Measurements from ENCODE around the gene FOXP4.

Gene FOXP4

DNA sequence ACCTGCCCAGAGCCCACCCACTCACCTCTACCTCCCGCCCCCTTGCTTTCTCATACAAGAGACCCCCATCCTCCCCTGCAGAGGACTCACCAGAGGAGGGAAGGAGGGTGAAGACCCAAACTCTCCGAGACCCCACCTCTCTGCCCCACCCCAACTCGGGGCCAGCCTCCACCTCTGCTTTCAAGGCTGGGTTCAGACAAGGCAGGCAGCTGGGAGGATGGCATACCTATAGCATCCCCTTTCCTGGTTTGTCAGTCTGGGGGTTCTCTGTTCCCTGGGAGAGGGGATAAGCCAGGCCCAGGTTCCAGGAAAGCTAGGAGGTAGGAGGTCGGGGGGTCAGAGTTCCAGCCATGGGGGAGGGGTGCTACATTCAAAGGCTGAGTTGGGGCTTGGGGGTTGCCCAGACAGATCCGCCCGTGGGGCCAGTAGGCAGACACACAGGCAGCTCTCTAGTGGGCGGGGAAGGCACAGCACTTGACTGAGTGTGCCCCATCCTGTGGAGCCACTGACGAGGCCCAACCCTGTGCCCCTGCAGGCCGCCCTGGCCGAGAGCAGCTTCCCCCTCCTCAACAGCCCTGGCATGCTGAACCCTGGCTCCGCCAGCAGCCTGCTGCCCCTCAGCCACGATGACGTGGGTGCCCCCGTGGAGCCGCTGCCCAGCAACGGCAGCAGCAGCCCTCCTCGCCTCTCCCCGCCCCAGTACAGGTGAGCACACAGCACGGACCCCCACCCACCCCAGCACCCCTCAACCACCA lies 51.2 kb downstream of the FOXP4 start:
- TF ChIP-seq, protein P1, sequence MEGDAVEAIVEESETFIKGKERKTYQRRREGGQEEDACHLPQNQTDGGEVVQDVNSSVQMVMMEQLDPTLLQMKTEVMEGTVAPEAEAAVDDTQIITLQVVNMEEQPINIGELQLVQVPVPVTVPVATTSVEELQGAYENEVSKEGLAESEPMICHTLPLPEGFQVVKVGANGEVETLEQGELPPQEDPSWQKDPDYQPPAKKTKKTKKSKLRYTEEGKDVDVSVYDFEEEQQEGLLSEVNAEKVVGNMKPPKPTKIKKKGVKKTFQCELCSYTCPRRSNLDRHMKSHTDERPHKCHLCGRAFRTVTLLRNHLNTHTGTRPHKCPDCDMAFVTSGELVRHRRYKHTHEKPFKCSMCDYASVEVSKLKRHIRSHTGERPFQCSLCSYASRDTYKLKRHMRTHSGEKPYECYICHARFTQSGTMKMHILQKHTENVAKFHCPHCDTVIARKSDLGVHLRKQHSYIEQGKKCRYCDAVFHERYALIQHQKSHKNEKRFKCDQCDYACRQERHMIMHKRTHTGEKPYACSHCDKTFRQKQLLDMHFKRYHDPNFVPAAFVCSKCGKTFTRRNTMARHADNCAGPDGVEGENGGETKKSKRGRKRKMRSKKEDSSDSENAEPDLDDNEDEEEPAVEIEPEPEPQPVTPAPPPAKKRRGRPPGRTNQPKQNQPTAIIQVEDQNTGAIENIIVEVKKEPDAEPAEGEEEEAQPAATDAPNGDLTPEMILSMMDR (IDR thresholded peaks at IDR 0.05; ENCODE audit: low read depth, low read length): no peak
- no peak for TF ChIP-seq EZH2phosphoT487 (IDR thresholded peaks at IDR 0.05; ENCODE audit: low read depth)
- H4K20me1 ChIP-seq (ENCODE audit: insufficient read depth, low read length): no peaks in the 10 kb centered on the region; the same call in 1 of the 2 replicates

DNA sequence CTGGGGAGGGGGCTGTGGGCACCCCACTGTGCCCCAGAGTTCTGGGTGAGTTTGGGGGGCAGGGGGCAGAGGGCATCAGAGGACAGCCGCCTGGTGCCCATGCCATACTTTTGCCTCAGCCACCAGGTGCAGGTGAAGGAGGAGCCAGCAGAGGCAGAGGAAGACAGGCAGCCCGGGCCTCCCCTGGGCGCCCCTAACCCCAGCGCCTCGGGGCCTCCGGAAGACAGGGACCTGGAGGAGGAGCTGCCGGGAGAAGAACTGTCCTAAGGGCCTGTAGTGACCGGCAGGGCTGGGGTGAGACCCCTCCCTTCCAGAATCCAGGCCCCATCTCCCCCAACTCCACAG lies 52.5 kb downstream of the FOXP4 start:
- H3K4me3 ChIP-seq (ENCODE audit: low read length): no peak overlapping the region
- no peak for TF ChIP-seq EZH2phosphoT487 (IDR thresholded peaks at IDR 0.05; ENCODE audit: low read depth)
- TF ChIP-seq, protein P1 (IDR thresholded peaks at IDR 0.05; ENCODE audit: low read depth, low read length): no peak
- H3K9ac ChIP-seq (ENCODE audit: low read length): no peak overlapping the region
- no peaks in the 10 kb centered on the region for H3K79me2 ChIP-seq (ENCODE audit: low read length)
- H3K36me3 ChIP-seq (replicated peaks; ENCODE audit: low read depth, low read length): peaks cover 13% of the 10 kb centered on the region
- no peak overlapping the region for H3K4me2 ChIP-seq (ENCODE audit: low read length)
- no peaks in the 10 kb centered on the region for H3K9me3 ChIP-seq (ENCODE audit: insufficient read depth, low read length)
- H4K20me1 ChIP-seq (ENCODE audit: insufficient read depth, low read length): no peaks in the 10 kb centered on the region
- H3K4me1 ChIP-seq (ENCODE audit: low read length): peaks cover 10% of the 10 kb centered on the region
- no peak overlapping the region for H3K27ac ChIP-seq (ENCODE audit: low read length)
- H3K27me3 ChIP-seq (ENCODE audit: low read depth, low read length): no peaks in the 10 kb centered on the region
- no peak overlapping the region for H2AFZ ChIP-seq (ENCODE audit: low read depth, low read length)

More for the DNA sequence above, 51.2 kb downstream of the FOXP4 start:
- Histone ChIP-seq H3K9ac (ENCODE audit: low read length) (no peak overlapping the region), H2AFZ (ENCODE audit: low read depth, low read length) (no peak overlapping the region), H3K4me3 (ENCODE audit: low read length) (no peak overlapping the region), H3K4me2 (ENCODE audit: low read length) (no peak overlapping the region), H3K27me3 (ENCODE audit: low read depth, low read length) (no peaks in the 10 kb centered on the region), H3K4me1 (ENCODE audit: low read length) (peaks cover under 1% of the 10 kb centered on the region), H3K9me3 (ENCODE audit: insufficient read depth, low read length) (no peaks in the 10 kb centered on the region), H3K36me3 (replicated peaks; ENCODE audit: low read depth, low read length) (peaks cover 19% of the 10 kb centered on the region), H3K79me2 (ENCODE audit: low read length) (no peaks in the 10 kb centered on the region), H3K27ac (ENCODE audit: low read length) (no peak overlapping the region)

DNA sequence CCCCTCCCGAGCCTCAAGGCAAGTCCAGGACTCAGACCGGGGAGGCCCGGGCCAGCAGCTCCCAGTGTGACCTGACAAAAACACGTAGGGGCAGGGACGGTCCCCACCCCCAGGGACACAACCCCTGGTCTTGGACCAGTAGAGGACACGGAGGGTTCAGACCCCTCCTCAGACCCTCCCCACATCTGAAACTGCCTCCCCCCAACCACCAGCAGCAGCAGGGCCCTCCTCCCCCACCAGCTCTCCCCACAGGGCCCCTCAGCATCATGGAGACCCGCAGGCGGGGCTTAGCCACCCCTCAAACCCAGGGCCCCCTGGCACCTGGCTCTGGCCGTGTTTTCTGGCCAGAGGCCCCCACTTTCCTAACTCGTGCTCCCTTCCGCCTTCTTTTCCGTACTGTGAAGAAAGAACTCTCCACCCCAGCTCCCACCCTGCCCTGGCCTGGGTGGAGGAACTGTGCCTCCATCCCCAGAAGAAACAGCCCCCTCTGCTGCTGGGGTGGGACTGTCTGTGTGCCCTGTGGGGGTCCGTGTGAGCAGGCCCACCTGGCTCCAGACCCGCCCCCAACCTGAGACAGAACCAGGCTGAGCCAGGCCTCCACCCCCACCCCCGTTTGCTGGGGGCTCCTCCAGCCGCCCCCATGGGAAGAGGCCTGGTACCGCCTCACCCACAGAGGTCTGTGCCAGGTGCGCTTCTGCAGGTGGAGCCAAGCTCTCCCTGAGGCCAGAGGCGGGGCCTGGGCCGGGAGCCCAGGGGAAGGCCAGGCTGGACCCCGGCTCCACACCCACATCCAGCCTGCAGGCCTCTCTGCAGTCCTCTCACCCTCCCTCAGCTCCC lies 53.1 kb downstream of the FOXP4 start:
- H3K27ac ChIP-seq (ENCODE audit: low read length): no peak overlapping the region
- no peak overlapping the region for H3K9ac ChIP-seq (ENCODE audit: low read length)
- H3K4me3 ChIP-seq (ENCODE audit: low read length): no peak overlapping the region

More for the DNA sequence above, 53.1 kb downstream of the FOXP4 start:
- no peak overlapping the region for H2AFZ ChIP-seq (ENCODE audit: low read depth, low read length)
- no peaks in the 10 kb centered on the region for H3K79me2 ChIP-seq (ENCODE audit: low read length)
- H3K4me1 ChIP-seq (ENCODE audit: low read length): peaks cover 10% of the 10 kb centered on the region
- H3K27me3 ChIP-seq (ENCODE audit: low read depth, low read length): no peaks in the 10 kb centered on the region
- TF ChIP-seq EZH2phosphoT487 (IDR thresholded peaks at IDR 0.05; ENCODE audit: low read depth): no peak
- TF ChIP-seq, protein P1 (IDR thresholded peaks at IDR 0.05; ENCODE audit: low read depth, low read length): no peak
- no peaks in the 10 kb centered on the region for H4K20me1 ChIP-seq (ENCODE audit: insufficient read depth, low read length)
- no peak overlapping the region for H3K4me2 ChIP-seq (ENCODE audit: low read length)
- H3K9me3 ChIP-seq (ENCODE audit: insufficient read depth, low read length): no peaks in the 10 kb centered on the region
- peaks cover 13% of the 10 kb centered on the region for H3K36me3 ChIP-seq (replicated peaks; ENCODE audit: low read depth, low read length)

Measured in OCI-LY3 (cell line).